ENCODE data around the gene RSKR. TPM values are rescaled to one million over a fixed set of nuclear protein-coding genes. Genes with fewer than 3 reads are reported as not detected.

RSKR gene
- total RNA-seq, 1 experiment from 2014 or later = 25.8 TPM

DNA sequence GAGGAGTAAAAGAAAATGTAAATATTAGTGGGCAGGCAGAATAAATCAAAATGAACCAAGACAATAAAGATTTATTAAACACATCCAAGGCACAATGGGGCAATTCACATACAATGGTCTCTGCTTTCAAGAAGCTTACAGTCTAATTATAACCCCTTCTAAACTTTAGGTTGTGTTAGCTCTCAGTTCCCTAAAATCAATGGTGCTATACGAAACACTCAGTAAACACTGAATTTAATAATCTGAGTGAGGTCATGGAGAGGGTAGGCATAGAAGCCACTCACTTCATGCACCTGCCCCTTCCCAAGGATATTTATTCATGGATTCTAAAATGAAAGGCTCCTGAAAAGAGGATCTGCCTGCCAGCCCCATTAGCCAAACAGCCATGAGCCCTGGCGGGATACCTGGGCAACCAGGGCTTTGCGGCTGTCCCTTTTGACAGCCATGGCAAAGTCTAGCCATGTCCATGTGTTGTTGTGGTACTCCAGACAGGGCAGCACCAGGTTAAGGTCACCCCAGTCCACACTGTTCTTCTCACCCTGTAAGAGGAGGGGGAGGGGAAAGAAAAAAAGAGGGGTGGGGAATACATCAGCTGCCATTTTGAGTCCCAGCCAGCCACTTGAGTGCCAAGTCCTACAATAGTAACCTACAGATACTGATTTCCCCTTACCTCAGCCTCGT, 1.4 kb upstream of the RSKR start:
- H2BK12ac ChIP-seq (ENCODE audit: insufficient read length, low read depth, low read length) = no peak overlapping the region
- no peaks in the 10 kb centered on the region for H3K23me2 ChIP-seq (ENCODE audit: insufficient read length, low read depth, low read length, poor library complexity, severe bottlenecking)
- Mint-ChIP-seq H3K27ac (no peak overlapping the region), H3K9me3 (no peaks in the 10 kb centered on the region), H3K4me3 (no peak overlapping the region), H3K4me1 (no peaks in the 10 kb centered on the region), H3K27me3 (ENCODE audit: low read depth) (no peaks in the 10 kb centered on the region), H3K36me3 (ENCODE audit: insufficient read depth in 1 of 3, low read depth in 3 of 3) (peaks cover 47 to 97% (median 86%) of the 10 kb centered on the region in 3 experiments; a peak in 6 of 7 replicates)
- no peak overlapping the region for H2BK15ac ChIP-seq (ENCODE audit: low read depth, low read length)
- H4K91ac ChIP-seq (ENCODE audit: insufficient read length, low read depth, low read length) = no peak overlapping the region
- no peak overlapping the region for H3K4me2 ChIP-seq (ENCODE audit: insufficient read depth, insufficient read length, low read length)
- H3K9me3 ChIP-seq (ENCODE audit: control insufficient read depth, low read depth, low read length) = no peaks in the 10 kb centered on the region
- no peak overlapping the region for H2AK5ac ChIP-seq (ENCODE audit: insufficient read length, low read length)
- no peak overlapping the region for H3T11ph ChIP-seq (ENCODE audit: low read length)
- no peak overlapping the region for H3K56ac ChIP-seq (ENCODE audit: insufficient read length, low read depth, low read length)
- H3K4ac ChIP-seq (ENCODE audit: low read depth, low read length) = no peak overlapping the region
- H4K20me1 ChIP-seq (ENCODE audit: control insufficient read depth, insufficient read depth, insufficient read length) = no peaks in the 10 kb centered on the region
- no peak overlapping the region for H3K18ac ChIP-seq (ENCODE audit: insufficient read length, low read depth, low read length)
- H3K14ac ChIP-seq (ENCODE audit: insufficient read depth, low read length) = no peak overlapping the region
- H3K23ac ChIP-seq (ENCODE audit: insufficient read length, low read depth, low read length) = no peak overlapping the region
- no peak overlapping the region for H4K8ac ChIP-seq (replicated peaks; ENCODE audit: insufficient read length, low read depth, low read length)
- no peak for DNase-seq
- no peak overlapping the region for H4K5ac ChIP-seq (ENCODE audit: insufficient read length, low read depth, low read length)
- no peak for TF ChIP-seq CTCF (conservative IDR thresholded peaks at IDR 0.05)
- no peaks in the 10 kb centered on the region for H3K4me1 ChIP-seq (ENCODE audit: insufficient read depth, low read length)
- H2BK120ac ChIP-seq (ENCODE audit: low read depth, low read length, poor library complexity, severe bottlenecking) = no peak overlapping the region
- no peak overlapping the region for H2BK5ac ChIP-seq (ENCODE audit: insufficient read length, low read length)
- H2BK20ac ChIP-seq (ENCODE audit: low read depth, low read length, poor library complexity, severe bottlenecking) = no peak overlapping the region
- no peaks in the 10 kb centered on the region for H3K27me3 ChIP-seq (ENCODE audit: insufficient read depth, low read length)
- no CpG with 5 or more reads among the region's 4 CpGs for WGBS (ENCODE audit: extremely low coverage, insufficient read length, low lambda C conversion rate)
- no peaks in the 10 kb centered on the region for H3K79me1 ChIP-seq (ENCODE audit: insufficient read depth, low read depth, low read length, poor library complexity, severe bottlenecking)
- no peak overlapping the region for H2AFZ ChIP-seq (ENCODE audit: low read length)
- H3K79me2 ChIP-seq (ENCODE audit: insufficient read depth, low read length) = no peaks in the 10 kb centered on the region
- H3K27ac ChIP-seq (ENCODE audit: insufficient read length, low read depth, low read length) = no peak overlapping the region
- no peak overlapping the region for H3K9ac ChIP-seq (ENCODE audit: extremely low read depth, insufficient read length, low read length)
